Esophagus squamous epithelium (tissue), 4 donors: ENCODE measurements around the gene VRK2.

Experiments used
- CTCF ChIP-seq, 6 experiments: fragments of 450-650 bp in 4 of 6; fragments of 200-600 bp in 2 of 6; sonication (generic) in 2 of 6; IDR thresholded peaks; one replicate each; pipeline ENCODE4 v1.5.1; 2016 to 2019; ENCODE audit warnings: antibody characterized with exemption in 6 of 6, mild to moderate bottlenecking in 4 of 6, moderate library complexity in 4 of 6
- POLR2A ChIP-seq, 4 donors: fragments of 450-650 bp; IDR thresholded peaks; one replicate each; pipeline ENCODE4 v1.6.1; 2017; ENCODE audit warnings: antibody characterized with exemption in 4 of 4, mild to moderate bottlenecking in 4 of 4, moderate library complexity in 3 of 4

DNA sequence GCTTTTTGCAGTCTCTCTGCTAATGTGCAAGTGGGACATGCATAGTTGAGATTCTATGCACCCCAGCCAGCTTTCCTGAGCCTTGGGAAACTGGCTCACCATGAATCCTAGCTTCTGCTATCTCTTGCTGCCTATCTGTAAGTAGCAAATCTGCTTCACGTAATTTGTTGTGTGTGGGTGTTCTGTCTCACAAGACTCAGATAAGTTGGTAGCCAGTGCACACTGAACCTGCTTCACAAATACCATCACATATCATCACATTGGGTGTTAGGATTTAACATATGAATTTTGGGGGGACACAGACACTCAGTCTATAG lies 13.9 kb upstream of the VRK2 start:
- TF ChIP-seq CTCF (IDR thresholded peaks at IDR 0.05) = no peak
- no peak for TF ChIP-seq POLR2A (IDR thresholded peaks at IDR 0.05)
